ENCODE data around the gene EXTL2. TPM values are rescaled to one million over a fixed set of nuclear protein-coding genes. Genes with fewer than 3 reads are reported as not detected.
"Not testable (repeated sequence)": the region's sequence is repeated elsewhere in the genome, so short reads cannot be mapped to it uniquely, and the experiment has no call there.

EXTL2 gene
- total RNA-seq, 2 donors from 2014 or later, result 40.6 to 47.5 TPM

- Histone ChIP-seq H3K4me3 (ENCODE audit: low read length) (no peak overlapping the region), H3K9me3 (ENCODE audit: control insufficient read depth, low read length) (peaks cover 18% of the 10 kb centered on the region), H3K27ac (ENCODE audit: low read depth, low read length) (no peak overlapping the region), H3K4me1 (ENCODE audit: control insufficient read depth, insufficient read depth, low read length) (no peaks in the 10 kb centered on the region), H3K27me3 (ENCODE audit: control insufficient read depth, insufficient read depth, low read length, poor library complexity, severe bottlenecking) (peaks cover 5% of the 10 kb centered on the region), H3K36me3 (ENCODE audit: control insufficient read depth, insufficient read depth, low read length) (peaks cover 75% of the 10 kb centered on the region), H3K9ac (ENCODE audit: extremely low read depth, low read length, poor library complexity, severe bottlenecking) (no peak overlapping the region)
- H3K4me3 Mint-ChIP-seq, result no peak overlapping the region
- H3K9me3 Mint-ChIP-seq, result peaks cover 15% of the 10 kb centered on the region
- TF ChIP-seq, protein P1, sequence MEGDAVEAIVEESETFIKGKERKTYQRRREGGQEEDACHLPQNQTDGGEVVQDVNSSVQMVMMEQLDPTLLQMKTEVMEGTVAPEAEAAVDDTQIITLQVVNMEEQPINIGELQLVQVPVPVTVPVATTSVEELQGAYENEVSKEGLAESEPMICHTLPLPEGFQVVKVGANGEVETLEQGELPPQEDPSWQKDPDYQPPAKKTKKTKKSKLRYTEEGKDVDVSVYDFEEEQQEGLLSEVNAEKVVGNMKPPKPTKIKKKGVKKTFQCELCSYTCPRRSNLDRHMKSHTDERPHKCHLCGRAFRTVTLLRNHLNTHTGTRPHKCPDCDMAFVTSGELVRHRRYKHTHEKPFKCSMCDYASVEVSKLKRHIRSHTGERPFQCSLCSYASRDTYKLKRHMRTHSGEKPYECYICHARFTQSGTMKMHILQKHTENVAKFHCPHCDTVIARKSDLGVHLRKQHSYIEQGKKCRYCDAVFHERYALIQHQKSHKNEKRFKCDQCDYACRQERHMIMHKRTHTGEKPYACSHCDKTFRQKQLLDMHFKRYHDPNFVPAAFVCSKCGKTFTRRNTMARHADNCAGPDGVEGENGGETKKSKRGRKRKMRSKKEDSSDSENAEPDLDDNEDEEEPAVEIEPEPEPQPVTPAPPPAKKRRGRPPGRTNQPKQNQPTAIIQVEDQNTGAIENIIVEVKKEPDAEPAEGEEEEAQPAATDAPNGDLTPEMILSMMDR (conservative IDR thresholded peaks at IDR 0.05), result no peak
- H3K36me3 Mint-ChIP-seq (ENCODE audit: low read depth), result peaks cover 70% of the 10 kb centered on the region
- no peak overlapping the region for H3K27ac Mint-ChIP-seq
- H3K4me1 Mint-ChIP-seq, result no peaks in the 10 kb centered on the region
- DNase-seq, result no peak
- H3K27me3 Mint-ChIP-seq (ENCODE audit: insufficient read depth), result peaks cover 3% of the 10 kb centered on the region
Observed at GRCh38 chr1:100936194-100936967, 41.7 kb upstream of the EXTL2 start.

- not testable (repeated sequence) for H3K27ac Mint-ChIP-seq; H3K4me3 Mint-ChIP-seq; H3K9ac ChIP-seq (ENCODE audit: extremely low read depth, low read length, poor library complexity, severe bottlenecking); H3K4me1 Mint-ChIP-seq; H3K27ac ChIP-seq (ENCODE audit: low read depth, low read length); H3K4me3 ChIP-seq (ENCODE audit: low read length); H3K4me1 ChIP-seq (ENCODE audit: control insufficient read depth, insufficient read depth, low read length); DNase-seq
- H3K27me3 ChIP-seq (ENCODE audit: control insufficient read depth, insufficient read depth, low read length, poor library complexity, severe bottlenecking), result peaks cover 33% of the 10 kb centered on the region
- peaks cover 75% of the 10 kb centered on the region for H3K36me3 ChIP-seq (ENCODE audit: control insufficient read depth, insufficient read depth, low read length)
- H3K27me3 Mint-ChIP-seq (ENCODE audit: insufficient read depth), result peaks cover 13% of the 10 kb centered on the region
- peaks cover 15% of the 10 kb centered on the region for H3K9me3 Mint-ChIP-seq
- no CpG with 5 or more reads among the region's 2 CpGs for WGBS, 2 experiments (ENCODE audit: insufficient coverage in 1 of 2, insufficient read length in 1 of 2)
- H3K9me3 ChIP-seq (ENCODE audit: control insufficient read depth, low read length), result peaks cover 18% of the 10 kb centered on the region
- peaks cover 60% of the 10 kb centered on the region for H3K36me3 Mint-ChIP-seq (ENCODE audit: low read depth)
Observed at GRCh38 chr1:100933555-100933954, 38.9 kb upstream of the EXTL2 start.

- Histone ChIP-seq H3K27me3 (ENCODE audit: control insufficient read depth, insufficient read depth, low read length, poor library complexity, severe bottlenecking) (peaks cover 35% of the 10 kb centered on the region), H3K36me3 (ENCODE audit: control insufficient read depth, insufficient read depth, low read length) (peaks cover 58% of the 10 kb centered on the region), H3K9ac (ENCODE audit: extremely low read depth, low read length, poor library complexity, severe bottlenecking) (no peak overlapping the region), H3K27ac (ENCODE audit: low read depth, low read length) (no peak overlapping the region), H3K4me1 (ENCODE audit: control insufficient read depth, insufficient read depth, low read length) (no peaks in the 10 kb centered on the region), H3K9me3 (ENCODE audit: control insufficient read depth, low read length) (peaks cover 4% of the 10 kb centered on the region), H3K4me3 (ENCODE audit: low read length) (no peak overlapping the region)
- TF ChIP-seq, protein P1 (conservative IDR thresholded peaks at IDR 0.05), result no peak
- peaks cover 44% of the 10 kb centered on the region for H3K36me3 Mint-ChIP-seq (ENCODE audit: low read depth)
- H3K27ac Mint-ChIP-seq, result no peak overlapping the region
- peaks cover 13% of the 10 kb centered on the region for H3K9me3 Mint-ChIP-seq
- H3K4me3 Mint-ChIP-seq, result no peak overlapping the region
- WGBS, 2 experiments (ENCODE audit: insufficient coverage in 1 of 2, insufficient read length in 1 of 2), result 83 to 100% methylated on average over 1 of the region's 1 CpG
- peaks cover 13% of the 10 kb centered on the region for H3K27me3 Mint-ChIP-seq (ENCODE audit: insufficient read depth)
- DNase-seq, result no peak
- H3K4me1 Mint-ChIP-seq, result no peaks in the 10 kb centered on the region
Observed at GRCh38 chr1:100931716-100932115, 37.1 kb upstream of the EXTL2 start.

DNA sequence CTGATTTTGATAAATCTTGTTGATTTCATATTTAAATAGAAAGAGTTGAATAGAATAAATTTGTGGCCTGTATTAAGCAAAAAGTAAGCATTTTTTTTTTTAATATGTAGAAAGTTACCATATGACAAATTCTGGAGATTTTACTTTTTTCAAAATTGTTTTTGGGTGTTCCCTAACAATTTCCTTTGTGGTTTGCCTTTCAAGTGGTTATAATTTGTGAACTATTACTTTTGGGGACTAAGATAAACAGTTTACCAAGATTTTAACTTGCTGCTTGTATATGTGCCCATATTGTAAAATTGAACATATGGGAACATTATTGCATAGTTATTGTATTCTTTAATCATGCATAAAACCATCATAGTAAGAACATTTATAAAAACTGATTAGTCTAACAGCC is 35.9 kb upstream of the EXTL2 start:
- H3K4me3 ChIP-seq (ENCODE audit: low read length), result no peak overlapping the region
- H3K27me3 ChIP-seq (ENCODE audit: control insufficient read depth, insufficient read depth, low read length, poor library complexity, severe bottlenecking), result peaks cover 48% of the 10 kb centered on the region
- H3K27ac Mint-ChIP-seq, result no peak overlapping the region
- H3K36me3 ChIP-seq (ENCODE audit: control insufficient read depth, insufficient read depth, low read length), result peaks cover 61% of the 10 kb centered on the region
- peaks cover 10% of the 10 kb centered on the region for H3K9me3 ChIP-seq (ENCODE audit: control insufficient read depth, low read length)
- no peak for DNase-seq
- no peaks in the 10 kb centered on the region for H3K4me1 Mint-ChIP-seq
- H3K9ac ChIP-seq (ENCODE audit: extremely low read depth, low read length, poor library complexity, severe bottlenecking), result no peak overlapping the region
- H3K9me3 Mint-ChIP-seq, result peaks cover 11% of the 10 kb centered on the region
- no peak overlapping the region for H3K27ac ChIP-seq (ENCODE audit: low read depth, low read length)
- H3K4me3 Mint-ChIP-seq, result no peak overlapping the region
- TF ChIP-seq, protein P1 (conservative IDR thresholded peaks at IDR 0.05), result no peak
- peaks cover 41% of the 10 kb centered on the region for H3K36me3 Mint-ChIP-seq (ENCODE audit: low read depth)
- no peaks in the 10 kb centered on the region for H3K4me1 ChIP-seq (ENCODE audit: control insufficient read depth, insufficient read depth, low read length)
- H3K27me3 Mint-ChIP-seq (ENCODE audit: insufficient read depth), result peaks cover 22% of the 10 kb centered on the region
